Ovary (tissue), 3 donors: ENCODE data around the gene NPTN.

Experiments
- EP300 ChIP-seq: sonication (generic); formaldehyde crosslinking; IDR thresholded peaks from one replicate; pipeline ENCODE4 v1.6.1; 2017; ENCODE audit warnings: antibody characterized with exemption
- POLR2A ChIP-seq: fragments of 450-650 bp; IDR thresholded peaks from one replicate; pipeline ENCODE4 v1.6.1; 2017; ENCODE audit warnings: antibody characterized with exemption, mild to moderate bottlenecking, moderate library complexity
- TF ChIP-seq, protein P1 (sequence below), 3 donors: fragments of 450-650 bp in 2 of 3; fragments of 200-600 bp in 1 of 3; IDR thresholded peaks; one replicate each; pipeline versions ENCODE4 v1.5.1 to v1.8.0; 2016 to 2022; ENCODE audit warnings: antibody characterized with exemption in 3 of 3, mild to moderate bottlenecking in 1 of 3
- donor health status: DM: no; HTN: no; CAD: no.

DNA sequence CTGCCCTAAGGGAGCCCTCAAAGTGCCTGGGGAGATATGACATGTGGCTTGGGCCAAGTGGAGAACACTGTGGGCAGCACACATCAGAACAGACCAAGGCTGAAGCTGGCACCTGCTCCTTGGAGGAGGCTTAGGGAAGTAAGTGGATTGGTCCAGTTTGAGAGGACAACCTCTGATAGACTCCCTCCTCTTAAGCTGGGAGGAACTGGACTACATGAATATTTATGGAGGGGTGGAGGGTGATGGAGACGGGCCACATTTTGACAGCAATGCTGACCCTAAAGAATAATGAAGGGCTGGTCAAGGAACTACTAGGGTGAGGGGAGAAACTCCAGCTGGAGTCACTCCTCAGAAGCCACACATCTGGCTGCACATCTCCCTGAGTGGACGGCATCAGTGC, 44.5 kb upstream of the NPTN start:
- TF ChIP-seq, protein P1, sequence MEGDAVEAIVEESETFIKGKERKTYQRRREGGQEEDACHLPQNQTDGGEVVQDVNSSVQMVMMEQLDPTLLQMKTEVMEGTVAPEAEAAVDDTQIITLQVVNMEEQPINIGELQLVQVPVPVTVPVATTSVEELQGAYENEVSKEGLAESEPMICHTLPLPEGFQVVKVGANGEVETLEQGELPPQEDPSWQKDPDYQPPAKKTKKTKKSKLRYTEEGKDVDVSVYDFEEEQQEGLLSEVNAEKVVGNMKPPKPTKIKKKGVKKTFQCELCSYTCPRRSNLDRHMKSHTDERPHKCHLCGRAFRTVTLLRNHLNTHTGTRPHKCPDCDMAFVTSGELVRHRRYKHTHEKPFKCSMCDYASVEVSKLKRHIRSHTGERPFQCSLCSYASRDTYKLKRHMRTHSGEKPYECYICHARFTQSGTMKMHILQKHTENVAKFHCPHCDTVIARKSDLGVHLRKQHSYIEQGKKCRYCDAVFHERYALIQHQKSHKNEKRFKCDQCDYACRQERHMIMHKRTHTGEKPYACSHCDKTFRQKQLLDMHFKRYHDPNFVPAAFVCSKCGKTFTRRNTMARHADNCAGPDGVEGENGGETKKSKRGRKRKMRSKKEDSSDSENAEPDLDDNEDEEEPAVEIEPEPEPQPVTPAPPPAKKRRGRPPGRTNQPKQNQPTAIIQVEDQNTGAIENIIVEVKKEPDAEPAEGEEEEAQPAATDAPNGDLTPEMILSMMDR (IDR thresholded peaks at IDR 0.05) = no peak
- TF ChIP-seq POLR2A = no peak
- no peak for TF ChIP-seq EP300
